Measurements from ENCODE around the gene PIGU. TPM values are rescaled to one million over a fixed set of nuclear protein-coding genes. Genes with fewer than 3 reads are reported as not detected.

PIGU gene, protein sequence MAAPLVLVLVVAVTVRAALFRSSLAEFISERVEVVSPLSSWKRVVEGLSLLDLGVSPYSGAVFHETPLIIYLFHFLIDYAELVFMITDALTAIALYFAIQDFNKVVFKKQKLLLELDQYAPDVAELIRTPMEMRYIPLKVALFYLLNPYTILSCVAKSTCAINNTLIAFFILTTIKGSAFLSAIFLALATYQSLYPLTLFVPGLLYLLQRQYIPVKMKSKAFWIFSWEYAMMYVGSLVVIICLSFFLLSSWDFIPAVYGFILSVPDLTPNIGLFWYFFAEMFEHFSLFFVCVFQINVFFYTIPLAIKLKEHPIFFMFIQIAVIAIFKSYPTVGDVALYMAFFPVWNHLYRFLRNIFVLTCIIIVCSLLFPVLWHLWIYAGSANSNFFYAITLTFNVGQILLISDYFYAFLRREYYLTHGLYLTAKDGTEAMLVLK
- total RNA-seq, result 2.5 and 4.4 TPM in 2 replicates

DNA sequence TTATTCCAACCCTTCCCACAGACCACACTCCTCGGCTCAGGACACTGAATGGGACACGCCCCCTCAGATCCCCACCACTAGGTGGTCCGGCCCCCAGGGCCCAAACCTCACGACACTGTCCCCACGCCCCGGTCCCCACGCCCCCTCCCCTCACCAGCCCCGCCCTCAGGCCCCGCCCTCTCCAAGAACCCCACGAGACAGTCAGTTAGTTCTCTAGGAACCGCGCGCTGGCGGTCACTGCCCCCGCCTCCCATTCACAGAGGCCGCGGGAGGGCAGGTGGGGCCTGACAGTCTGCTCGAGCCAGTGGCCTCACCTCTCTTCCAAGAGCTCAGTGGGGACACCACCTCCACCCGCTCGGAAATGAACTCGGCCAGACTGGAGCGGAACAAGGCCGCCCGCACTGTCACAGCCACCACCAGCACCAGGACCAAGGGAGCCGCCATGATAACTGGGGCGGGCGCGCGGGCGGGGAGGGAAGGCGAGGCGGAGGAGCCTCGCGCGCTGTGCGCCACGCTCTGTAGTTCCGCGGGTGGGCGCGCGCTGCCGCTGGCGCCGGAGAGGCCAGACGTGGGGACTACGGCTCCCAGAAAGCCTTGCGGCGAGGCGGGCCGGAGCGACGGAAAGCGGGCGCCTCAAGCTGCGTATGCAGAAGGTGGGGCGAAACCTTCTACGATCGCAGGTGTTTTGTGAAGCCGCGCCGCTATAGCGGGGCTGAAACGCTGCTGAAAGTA is at the start of gene PIGU:
PIGU (minus strand) TSS at position 451 of the 732 bp plus-strand sequence; CDS start at position 444, 7 bp downstream.

DNA sequence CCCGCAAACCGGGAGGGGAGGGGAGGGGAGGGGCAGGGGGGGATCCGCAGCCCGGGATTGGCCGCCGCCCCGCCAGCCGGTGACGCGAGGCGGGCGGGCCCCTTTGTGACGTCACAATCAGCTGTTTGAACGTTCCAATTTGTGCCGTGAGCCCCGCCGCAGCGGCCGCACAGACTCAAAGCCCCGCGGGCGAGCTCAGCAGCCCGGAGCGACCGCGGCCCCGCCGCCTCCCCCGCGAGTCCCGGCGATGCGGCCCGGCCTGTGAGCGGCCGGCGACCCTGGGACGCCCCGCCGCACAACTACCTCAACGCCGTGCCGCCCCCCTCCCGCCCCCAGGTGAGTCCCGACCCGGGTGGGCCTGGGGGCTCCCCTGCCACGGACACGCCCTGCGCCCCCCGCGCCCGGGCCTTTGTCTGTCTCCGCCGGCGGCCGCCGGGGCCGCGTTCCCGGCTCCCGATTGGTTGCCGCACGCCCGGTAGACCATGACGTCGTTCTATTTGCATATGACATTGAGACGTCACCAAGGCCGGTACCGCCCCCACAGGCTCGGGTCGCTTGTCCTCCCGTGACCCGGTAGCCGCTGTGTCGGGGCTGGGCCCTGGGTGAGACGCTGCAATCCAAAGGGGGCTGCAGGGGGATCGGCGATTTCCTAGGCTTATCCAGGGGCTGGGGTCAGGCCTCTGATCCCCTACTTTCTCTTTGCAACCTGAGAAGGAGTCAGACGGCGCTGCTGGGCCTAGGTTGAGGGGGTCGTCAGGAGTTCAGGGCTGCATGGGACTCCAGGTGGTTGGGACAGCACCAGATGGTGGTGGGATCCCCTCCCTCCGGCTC is 27.5 kb upstream of the PIGU start, which contains the start of gene TP53INP2:
TP53INP2 (plus strand) TSS at position 168 of the 831 bp plus-strand sequence. CDS start 4,396 bp downstream, outside the sequence.

DNA sequence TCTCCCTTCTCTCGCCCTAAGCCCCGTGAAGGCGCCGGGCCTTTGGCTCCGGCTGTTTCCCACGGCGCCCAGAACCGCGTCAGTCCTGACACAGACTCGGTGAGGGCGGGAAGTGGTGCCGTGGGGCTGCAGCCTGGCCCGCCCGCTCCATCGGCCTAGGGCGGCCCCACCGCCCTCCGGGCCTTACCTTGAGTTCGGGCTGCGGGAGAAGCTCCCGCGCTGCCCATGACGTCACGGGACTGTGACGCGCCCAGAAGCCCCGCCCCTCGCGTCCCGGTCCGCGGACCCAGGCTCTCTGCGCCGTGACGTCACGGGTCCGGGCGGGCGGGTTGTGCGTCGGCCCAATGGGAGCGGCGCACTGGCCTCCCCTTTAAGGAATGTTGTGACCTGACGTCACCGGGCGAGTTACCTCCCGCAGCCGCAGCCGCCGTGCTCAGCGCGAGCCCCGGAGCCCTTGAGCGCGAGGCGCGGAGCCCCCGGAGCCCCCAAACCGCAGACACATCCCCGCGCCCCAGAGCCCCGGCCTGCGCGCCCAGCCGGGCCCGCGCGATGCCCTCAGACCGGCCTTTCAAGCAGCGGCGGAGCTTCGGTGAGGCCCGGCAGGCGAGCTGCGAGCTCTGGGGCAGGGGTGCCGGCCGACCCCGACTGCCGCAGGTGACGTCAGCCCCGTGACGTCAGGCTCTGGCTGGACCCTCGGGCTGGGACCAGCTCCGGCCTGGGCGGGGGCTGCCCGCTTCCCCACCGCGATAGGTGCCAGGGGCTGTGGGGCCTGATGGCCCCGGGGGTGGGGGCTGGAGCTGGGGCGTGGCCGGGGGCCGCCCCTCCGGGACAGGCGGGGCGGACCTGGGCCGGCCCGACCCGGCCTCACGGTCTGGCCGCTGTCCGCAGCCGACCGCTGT is 118.3 kb downstream of the PIGU start, which contains the start of gene MAP1LC3A:
MAP1LC3A (plus strand) TSS at position 399 of the 899 bp plus-strand sequence; CDS start at position 550, 151 bp downstream.

DNA sequence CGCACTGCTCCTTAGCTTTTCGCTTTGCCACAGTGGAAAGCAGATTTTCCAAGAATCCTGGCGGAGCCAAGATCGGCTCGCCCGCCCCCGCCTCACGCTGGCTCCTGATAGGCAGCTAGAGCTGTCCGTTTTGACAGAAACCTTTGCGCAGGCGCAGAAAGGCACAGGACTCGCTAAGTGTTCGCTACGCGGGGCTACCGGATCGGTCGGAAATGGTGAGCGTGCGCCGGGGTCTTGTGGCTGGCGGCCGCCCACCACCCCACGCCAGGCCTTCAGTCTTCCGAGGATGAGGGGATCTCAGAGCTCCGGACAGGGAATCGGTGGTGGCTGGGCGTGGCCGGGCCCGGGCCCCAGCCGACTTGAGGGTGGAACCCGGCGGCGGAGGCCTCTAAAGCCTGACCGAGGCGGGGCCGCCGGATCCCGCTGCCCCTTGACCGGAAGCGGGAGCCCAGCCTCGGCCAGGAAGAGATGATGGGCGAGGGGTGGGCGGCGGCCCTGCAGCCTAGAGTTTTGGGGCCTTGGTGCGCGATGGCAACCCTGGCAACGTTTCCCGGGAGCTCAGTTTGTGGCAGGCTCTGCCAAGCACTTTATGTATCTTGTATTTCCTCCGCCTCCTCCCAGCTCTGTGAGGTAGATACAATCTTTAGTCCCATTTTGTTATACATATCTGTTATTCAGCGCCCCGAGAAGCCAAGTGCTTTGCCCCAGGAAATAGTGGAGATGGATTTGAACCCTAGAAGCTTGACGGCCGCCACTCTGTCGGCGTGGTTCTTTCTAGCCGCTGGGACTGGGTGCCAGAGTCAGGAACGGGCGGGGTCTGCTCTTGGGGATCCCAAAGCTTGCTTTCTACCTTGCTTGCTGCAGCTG is 160.4 kb downstream of the PIGU start, which contains the start of gene DYNLRB1:
DYNLRB1 (plus strand) TSS at position 176 of the 867 bp plus-strand sequence; CDS start at position 213, 37 bp downstream.

Other genes starting within 250 kb of the PIGU start
- gene DYNLRB1, start 160.7 kb downstream of the PIGU start, total RNA-seq, result 51.7 and 71.0 TPM in 2 replicates
- 21.9 and 28.9 TPM in 2 replicates for gene MAP1LC3A, start 118.4 kb downstream of the PIGU start, total RNA-seq
- gene TP53INP2, start 27.3 kb upstream of the PIGU start, total RNA-seq, result 2.4 and 2.7 TPM in 2 replicates
- 5.6 and 5.9 TPM in 2 replicates for gene NCOA6, start 148.6 kb upstream of the PIGU start, total RNA-seq
- gene GGT7, start 195.8 kb upstream of the PIGU start, total RNA-seq, result 1.8 and 2.7 TPM in 2 replicates
- gene ACSS2, start 199.5 kb upstream of the PIGU start, total RNA-seq, result 44.9 and 48.8 TPM in 2 replicates

Measured in dermis lymphatic vessel endothelial cell (primary cell).